Stimulated activated CD4-positive, alpha-beta T cell treated with anti-CD3 and anti-CD28 coated beads, TNF-alpha, amount 100 ng/mL, for 1 hour (primary cell): ENCODE data around the gene ATOSA.

ENCODE experiments used
- DNase-seq, 3 donors: peaks; one replicate each; pipeline ENCODE4 v3.0.0-alpha.2; 2020; ENCODE audit warnings: low read depth in 3 of 3, low spot score in 1 of 3

The ATOSA gene

DNA sequence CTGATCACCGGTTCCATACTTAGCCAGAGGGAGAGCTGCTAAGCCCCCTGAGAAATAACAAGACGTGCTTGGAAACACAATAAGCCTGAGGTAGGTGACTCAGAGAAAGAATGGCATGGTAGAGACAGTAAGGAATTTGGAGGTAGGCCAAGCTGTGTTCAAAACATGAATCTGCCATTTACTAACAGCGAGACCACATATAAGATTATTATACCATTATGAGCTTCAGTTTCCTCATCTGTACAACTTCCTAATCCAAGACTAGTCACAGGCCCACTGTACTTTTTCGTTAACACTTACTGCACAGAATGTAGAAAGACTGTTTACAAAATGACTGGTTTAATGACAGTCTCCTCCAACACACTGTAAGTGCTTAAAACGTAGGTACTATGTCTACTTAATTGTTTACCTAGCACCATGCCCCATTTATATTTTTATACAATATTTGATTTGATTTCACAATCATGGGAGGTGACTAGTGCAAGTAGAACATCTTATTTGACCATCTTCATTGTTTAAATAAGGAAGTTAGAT, 25.7 kb downstream of the ATOSA start:
- no peak for DNase-seq

DNA sequence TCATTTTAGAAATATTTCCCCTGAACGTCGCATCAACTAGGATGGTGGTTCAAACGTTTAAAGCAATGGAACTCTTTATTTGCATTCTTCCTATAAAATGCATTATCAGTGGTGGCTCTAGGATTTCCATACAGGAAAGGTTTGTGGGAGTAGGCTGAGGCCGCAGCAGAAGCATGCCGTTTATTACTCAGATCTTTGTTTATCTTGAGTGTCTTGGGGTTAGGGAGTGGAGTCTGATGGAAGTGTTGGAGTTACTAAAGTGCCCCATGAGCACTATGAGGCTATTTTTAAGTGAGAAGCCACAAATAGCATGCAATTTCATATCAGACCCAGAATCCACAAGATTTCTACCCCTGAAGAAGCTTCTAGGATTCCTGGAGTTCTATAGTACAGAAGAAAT, 26.2 kb downstream of the ATOSA start:
- DNase-seq = no peak

DNA sequence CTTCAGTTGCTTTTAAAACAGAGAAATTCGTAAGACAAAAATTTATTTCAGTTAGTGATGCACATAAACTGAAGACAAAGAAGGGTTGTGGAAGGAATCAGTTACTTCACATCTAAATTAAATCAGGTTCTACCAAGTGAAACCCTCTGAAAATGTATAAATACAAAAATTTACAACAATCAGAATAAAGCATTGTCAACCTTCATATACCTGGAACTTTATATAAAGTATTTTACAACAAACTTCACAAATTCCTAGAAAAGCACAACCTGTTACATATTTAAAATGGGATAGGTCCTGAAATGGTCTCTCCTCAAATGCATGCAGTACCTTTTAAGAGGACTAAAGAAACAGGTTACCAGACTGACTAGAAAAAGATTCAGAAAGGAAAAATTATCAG, 26.9 kb downstream of the ATOSA start:
- DNase-seq = no peak

DNA sequence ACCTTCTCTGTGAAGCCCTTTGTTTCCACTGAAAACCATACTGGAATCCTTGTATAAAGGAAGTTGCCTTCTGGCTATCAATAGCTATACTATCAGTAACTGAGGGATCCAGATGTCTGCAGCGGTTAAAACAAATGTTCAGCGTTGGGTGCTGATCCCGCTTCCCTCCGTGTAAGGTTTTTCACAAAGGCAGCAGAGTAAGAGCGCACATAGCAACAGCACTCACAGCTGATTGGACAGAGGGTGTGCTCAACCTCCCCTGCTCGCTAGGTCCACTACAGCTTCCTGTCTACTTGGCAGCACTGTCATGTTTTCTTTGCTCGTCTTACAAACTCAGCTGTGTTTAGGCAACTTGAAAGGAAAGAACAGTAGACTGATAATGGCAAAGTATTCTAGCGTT, 27.3 kb downstream of the ATOSA start:
- DNase-seq = no peak

DNA sequence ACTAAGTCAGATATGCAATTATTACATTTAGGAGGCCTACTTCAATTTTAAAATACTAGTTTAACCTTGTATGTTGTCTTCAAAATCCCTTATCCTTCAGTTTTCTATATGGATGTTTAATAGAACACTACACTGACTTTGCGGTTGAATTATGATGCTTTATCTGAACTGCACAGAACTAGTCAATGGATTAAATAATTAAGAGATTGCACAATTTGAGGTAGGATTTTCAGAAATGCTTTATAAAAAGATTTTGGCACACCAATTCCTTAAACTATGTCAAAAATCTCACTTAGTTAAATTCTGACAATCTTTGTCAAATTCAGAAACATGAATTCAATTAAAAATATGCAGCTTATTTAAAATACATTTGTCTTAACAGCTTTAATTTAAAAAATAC, 28.1 kb downstream of the ATOSA start:
- DNase-seq = no peak

DNA sequence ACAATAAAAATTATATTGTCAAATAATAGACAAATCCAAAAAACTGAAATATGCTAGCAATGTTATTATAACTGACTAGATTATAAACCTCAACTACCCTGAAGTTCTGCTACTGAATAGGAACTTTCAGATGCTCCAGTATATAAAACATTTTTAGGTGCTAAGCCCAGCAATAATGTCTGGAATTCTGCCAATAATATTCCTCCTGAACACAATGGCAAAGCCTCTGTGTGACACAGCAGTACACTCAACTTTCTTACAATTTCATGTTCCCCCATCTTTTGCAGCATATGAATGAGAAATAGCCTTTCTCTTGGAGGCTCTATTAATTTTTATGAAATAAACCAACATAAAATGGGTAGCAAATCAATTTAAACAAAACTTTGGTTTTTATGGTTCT, 29.5 kb downstream of the ATOSA start:
- DNase-seq = no peak

DNA sequence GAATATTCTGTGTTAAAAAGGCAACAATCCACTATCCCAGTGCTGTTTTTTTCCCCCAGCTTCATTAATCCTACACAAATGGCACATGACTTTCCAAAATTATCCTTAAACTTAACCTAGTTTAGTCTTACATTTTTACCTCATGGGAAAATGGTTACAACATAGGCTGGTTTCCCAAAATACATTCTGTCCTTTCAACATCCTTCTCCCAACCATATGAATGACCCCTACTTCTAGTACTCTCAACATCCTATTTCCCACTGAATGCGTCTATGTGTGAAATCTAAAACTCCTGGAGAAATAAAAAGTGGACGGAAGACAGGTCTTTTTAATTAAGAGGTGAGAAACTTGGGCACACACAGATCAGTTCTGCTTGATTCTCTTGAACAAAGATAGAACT, 33.3 kb downstream of the ATOSA start:
- DNase-seq = no peak

DNA sequence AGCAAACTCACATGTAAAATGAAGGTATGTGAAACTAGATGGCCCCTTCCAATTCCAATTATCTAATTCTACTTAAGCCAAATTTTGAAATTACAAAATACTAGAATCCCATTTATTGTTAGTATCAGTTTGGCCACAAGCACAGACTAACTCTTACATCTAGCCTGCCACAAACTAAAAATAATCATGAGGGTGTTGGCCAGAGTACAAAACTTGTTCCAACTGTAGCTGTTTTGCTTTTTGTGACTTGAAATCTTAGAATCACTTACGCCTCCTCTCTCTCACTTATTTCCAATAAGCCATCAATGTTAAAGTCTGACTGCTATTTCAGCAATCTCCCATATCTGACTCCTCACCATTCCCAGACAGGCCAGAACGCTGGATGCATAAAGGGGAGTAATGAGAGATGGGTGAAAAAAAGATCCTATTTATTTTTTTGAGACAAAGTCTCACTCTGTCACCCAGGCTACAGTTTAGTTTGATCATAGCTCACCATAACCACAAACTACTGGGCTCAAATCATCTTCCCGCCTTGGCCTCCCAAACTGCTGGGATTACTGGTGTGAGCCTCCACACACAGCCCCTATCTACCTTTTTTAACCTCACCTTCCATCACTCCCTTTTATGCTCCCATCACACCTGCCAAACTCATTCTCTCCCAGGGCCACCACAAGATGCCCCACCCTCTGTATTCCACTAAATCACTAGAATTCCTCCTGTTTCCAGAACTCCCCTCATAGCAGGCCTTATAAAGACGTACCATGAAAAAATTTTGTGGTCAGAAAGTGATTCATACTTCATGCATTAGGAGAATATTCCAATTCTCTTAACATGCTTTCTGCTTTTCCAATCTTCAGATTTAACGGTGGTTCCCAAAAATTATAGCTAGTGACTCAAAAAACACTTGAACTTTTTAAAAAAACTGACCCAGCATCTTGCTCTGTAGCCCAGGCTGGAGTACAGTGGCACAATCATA, 36.5 kb downstream of the ATOSA start:
- no peak for DNase-seq

DNA sequence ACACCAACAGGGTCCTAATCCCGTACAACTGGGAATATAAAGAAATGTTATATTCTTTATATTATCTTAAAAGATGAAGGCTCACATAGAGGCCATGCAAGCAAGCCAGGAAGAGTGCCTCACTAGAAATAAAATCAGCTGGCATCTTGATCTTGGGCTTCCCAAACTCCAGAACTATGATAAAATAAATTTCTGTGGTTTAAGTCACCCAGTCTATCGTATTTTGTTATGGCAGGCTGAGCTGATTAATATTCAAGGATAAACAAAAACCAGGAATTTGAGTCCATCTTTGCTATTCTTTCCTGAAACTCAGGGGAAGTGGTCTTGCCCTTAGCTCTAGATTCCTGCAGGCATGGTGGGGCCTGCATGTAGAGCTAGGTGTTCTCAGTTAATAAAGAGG, 42.7 kb downstream of the ATOSA start:
- DNase-seq = no peak

DNA sequence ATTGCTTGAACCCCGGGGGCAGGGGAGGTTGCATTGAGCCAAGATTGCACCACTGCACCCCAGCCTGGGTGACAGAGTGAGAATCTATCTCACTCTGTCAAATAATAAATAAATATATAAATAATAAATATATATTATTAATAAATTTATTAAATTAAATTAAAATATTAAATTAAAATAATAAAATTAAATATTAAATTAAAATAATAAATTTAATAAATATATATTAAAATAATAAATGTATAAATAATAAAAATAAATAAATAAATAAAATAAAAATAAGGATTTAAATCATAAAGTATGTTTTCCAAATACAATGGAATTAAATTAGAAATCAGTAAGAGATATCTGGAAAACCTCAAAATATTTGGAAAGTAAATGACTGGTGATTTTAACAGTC, 43.3 kb downstream of the ATOSA start:
- DNase-seq = no peak
